Heart left ventricle (tissue), 16 donors: ENCODE data around the gene MAP2K5. TPM values are rescaled to one million over a fixed set of nuclear protein-coding genes. Genes with fewer than 3 reads are reported as not detected.

Experiments used
- ATAC-seq, 4 donors: fragments of 200-7000 bp; cut with Tn5 transposase; one replicate each; pipeline ENCODE4 v1.9.1; 2020 to 2022; ENCODE audit warnings: moderate library complexity in 4 of 4, mild to moderate bottlenecking in 3 of 4, moderate number of reproducible peaks in 1 of 4
- DNase-seq, 5 donors: peaks; one replicate each; pipeline ENCODE4 v3.0.0-alpha.2; 2020
- H3K27ac ChIP-seq, 12 donors: fragments of 200-600 bp; sonication (generic) in 4 of 12; one replicate each; pipeline versions ENCODE4 v1.5.0 to v1.8.0; 2016 to 2022; ENCODE audit warnings: mild to moderate bottlenecking in 2 of 12
- H3K27me3 ChIP-seq, 9 donors: fragments of 200-600 bp; sonication (generic) in 2 of 9; one replicate each; pipeline versions ENCODE4 v1.5.1 to v1.8.0; 2016 to 2022; ENCODE audit warnings: mild to moderate bottlenecking in 3 of 9
- H3K36me3 ChIP-seq, 9 donors: fragments of 200-600 bp; sonication (generic) in 2 of 9; one replicate each; pipeline versions ENCODE4 v1.5.0 to v1.8.0; 2018 to 2022; ENCODE audit warnings: mild to moderate bottlenecking in 2 of 9
- H3K4me1 ChIP-seq, 12 donors: fragments of 200-600 bp; sonication (generic) in 4 of 12; one replicate each; pipeline versions ENCODE4 v1.5.0 to v1.8.0; 2016 to 2022; ENCODE audit warnings: mild to moderate bottlenecking in 3 of 12
- H3K4me3 ChIP-seq, 12 donors: fragments of 200-600 bp; sonication (generic) in 4 of 12; one replicate each; pipeline versions ENCODE4 v1.5.0 to v1.8.0; 2017 to 2022; ENCODE audit warnings: mild to moderate bottlenecking in 9 of 12, moderate library complexity in 4 of 12
- H3K9me3 ChIP-seq, 12 donors: fragments of 200-600 bp; sonication (generic) in 4 of 12; one replicate each; pipeline versions ENCODE4 v1.5.0 to v1.8.0; 2016 to 2022; ENCODE audit warnings: mild to moderate bottlenecking in 1 of 12
- POLR2A ChIP-seq, 2 donors: fragments of 450-650 bp; IDR thresholded peaks; one replicate each; pipeline ENCODE4 v1.6.1; 2017; ENCODE audit warnings: antibody characterized with exemption in 2 of 2, mild to moderate bottlenecking in 2 of 2, moderate library complexity in 2 of 2
- WGBS, 4 donors: extraction: QIAGEN DNeasy Blood & Tissue Kit in 2 of 4; methylation state at CpG; one replicate each; pipeline versions ENCODE4 v1.1.5 to v1.1.7; 2013 to 2018; 5-methylcytosine and 5-hydroxymethylcytosine counted together
- intact Hi-C, 10 donors: fragments of 100-400 bp; cut with DNase I; formaldehyde crosslinking; loops; one replicate each; pipeline versions ENCODE4 v1.11.1 to v1.14.2; 2022
- polyA plus RNA-seq, 2 donors: library from polyadenylated mRNA; stranded (reverse); fragments of 200-250 nt; gene quantifications; one replicate each; pipeline ENCODE4 v1.2.3, GENCODE V29; 2013
- total RNA-seq, 9 donors: library from RNA; depleted of rRNA in 2 of 9; stranded (reverse); fragments of >200 nt in 2 of 9; fragmentation: NEBNext Ultra II Directional in 3 of 9; extraction: Animal tissue kit (Norgen Biotek cat#: 25700) in 3 of 9; gene quantifications; one replicate each; pipeline versions ENCODE4 v1.1.0 to v1.2.4, GENCODE V29; 2016 to 2023
- TF ChIP-seq, protein P1 (sequence below), 12 donors: fragments of 200-600 bp; sonication (generic) in 4 of 12; IDR thresholded peaks; one replicate each; pipeline versions ENCODE4 v1.5.0 to v1.8.0; 2018 to 2022; ENCODE audit warnings: antibody characterized with exemption in 12 of 12, mild to moderate bottlenecking in 5 of 12
- donor health status: ischemic (EF 13 %, LVEDD 7.1; RV severe dilation, severe dysfunction).
- donor health status: healthy with polysubstance abuse.
- donor health status: DM: no; HTN: yes; CAD: no.
- donor health status: DM: no; HTN: no; CAD: no.
- donor health status: ischemic (EF 25% LVEDD 6.9; RV normal size, moderate dysfunction).
- donor health status: ischemic (EF 25% LVEDD 5.7; RV mildly dilated, moderate dysfunction).
- donor health status: healthy.
- donor health status: DM: yes; HTN: yes; CAD: no.
- donor health status: ischemic (EF 35%, LVEDD 5.7; RV mildly dilated, moderate dysfunction).
- donor health status: nonischemic (EF 11% LVEDD 7.7; RV severe dilation, severe dysfunction).
- donor health status: DM: yes; HTN: yes; CAD: no.
- donor health status: PGD.
- donor health status: ischemic (EF 29% LVEDD 5.4; RV normal size, mild dysfunction).
- donor health status: nonischemic (EF 23%, LVEDD 6.1; RV moderate dilation, normal function).

The MAP2K5 gene
- total and polyA plus RNA-seq, 11 donors, result 8.1 to 32.0 (median 19.1) TPM

- Histone ChIP-seq H3K36me3 (peaks cover 0 to 10% (median 0%) of the 10 kb centered on the region in 9 donors), H3K27ac (no peak overlapping the region), H3K4me3 (no peak overlapping the region), H3K9me3 (no peaks in the 10 kb centered on the region), H3K4me1 (peaks cover 0 to 9% (median 0%) of the 10 kb centered on the region in 12 donors), H3K27me3 (no peaks in the 10 kb centered on the region)
- no peak for ATAC-seq
- WGBS, 4 donors, result 89 to 96% (median 92%) methylated on average over 2 of the region's 2 CpGs
- intact Hi-C loops, result no loop called here
- TF ChIP-seq POLR2A (IDR thresholded peaks at IDR 0.05), result no peak
- TF ChIP-seq, protein P1, sequence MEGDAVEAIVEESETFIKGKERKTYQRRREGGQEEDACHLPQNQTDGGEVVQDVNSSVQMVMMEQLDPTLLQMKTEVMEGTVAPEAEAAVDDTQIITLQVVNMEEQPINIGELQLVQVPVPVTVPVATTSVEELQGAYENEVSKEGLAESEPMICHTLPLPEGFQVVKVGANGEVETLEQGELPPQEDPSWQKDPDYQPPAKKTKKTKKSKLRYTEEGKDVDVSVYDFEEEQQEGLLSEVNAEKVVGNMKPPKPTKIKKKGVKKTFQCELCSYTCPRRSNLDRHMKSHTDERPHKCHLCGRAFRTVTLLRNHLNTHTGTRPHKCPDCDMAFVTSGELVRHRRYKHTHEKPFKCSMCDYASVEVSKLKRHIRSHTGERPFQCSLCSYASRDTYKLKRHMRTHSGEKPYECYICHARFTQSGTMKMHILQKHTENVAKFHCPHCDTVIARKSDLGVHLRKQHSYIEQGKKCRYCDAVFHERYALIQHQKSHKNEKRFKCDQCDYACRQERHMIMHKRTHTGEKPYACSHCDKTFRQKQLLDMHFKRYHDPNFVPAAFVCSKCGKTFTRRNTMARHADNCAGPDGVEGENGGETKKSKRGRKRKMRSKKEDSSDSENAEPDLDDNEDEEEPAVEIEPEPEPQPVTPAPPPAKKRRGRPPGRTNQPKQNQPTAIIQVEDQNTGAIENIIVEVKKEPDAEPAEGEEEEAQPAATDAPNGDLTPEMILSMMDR (IDR thresholded peaks at IDR 0.05), result no peak
- no peak for DNase-seq
Observed at GRCh38 chr15:67564021-67564967, 21.8 kb downstream of the MAP2K5 start.

- WGBS, 4 donors, result 87 to 97% (median 91%) methylated on average over 3 of the region's 3 CpGs
- no peaks in the 10 kb centered on the region for H3K9me3 ChIP-seq
- TF ChIP-seq, protein P1 (IDR thresholded peaks at IDR 0.05), result no peak
- no peak for TF ChIP-seq POLR2A (IDR thresholded peaks at IDR 0.05)
Observed at GRCh38 chr15:67564968-67565345, 22.5 kb downstream of the MAP2K5 start.

GRCh38 chr15:67569668-67570067 lies 27.2 kb downstream of the MAP2K5 start:
- DNase-seq (no peak), ATAC-seq (peak; percentile 45 to 74 (median 56))
- H3K9me3 ChIP-seq, result no peaks in the 10 kb centered on the region
- peaks cover 0 to 18% (median 8%) of the 10 kb centered on the region in 12 donors for H3K4me1 ChIP-seq
- H3K36me3 ChIP-seq, result peaks cover 0 to 6% (median 0%) of the 10 kb centered on the region in 9 donors
- WGBS, 4 donors, result 45 to 60% (median 53%) methylated on average over 3 of the region's 3 CpGs
- H3K27me3 ChIP-seq, result no peaks in the 10 kb centered on the region
- no peak overlapping the region for H3K4me3 ChIP-seq
- no peak for TF ChIP-seq POLR2A (IDR thresholded peaks at IDR 0.05)
- TF ChIP-seq, protein P1 (IDR thresholded peaks at IDR 0.05), result no peak
- intact Hi-C loops, result loop anchor here in 1 of 10 donors (10.0 kb wide), 1 partner anchor 55 kb away; no protein-coding TSS in a partner anchor
- H3K27ac ChIP-seq, result peak overlapping the region in 9 of 12 donors; percentile 4 to 69 (median 44)

More at GRCh38 chr15:67564968-67565345, 22.5 kb downstream of the MAP2K5 start:
- H3K4me3 ChIP-seq, result no peak overlapping the region
- DNase-seq (no peak), ATAC-seq (no peak)
- intact Hi-C loops, result no loop called here
- H3K4me1 ChIP-seq, result peaks cover 0 to 14% (median 4%) of the 10 kb centered on the region in 12 donors
- H3K27me3 ChIP-seq, result no peaks in the 10 kb centered on the region
- H3K27ac ChIP-seq, result no peak overlapping the region
- H3K36me3 ChIP-seq, result peaks cover 0 to 6% (median 0%) of the 10 kb centered on the region in 9 donors
